ENCODE measurements around the gene DCUN1D3.
A peak's percentile ranks its signal among the peaks of the same experiment; 100 is the strongest.
"Not testable (repeated sequence)": the region's sequence is repeated elsewhere in the genome, so short reads cannot be mapped to it uniquely, and the experiment has no call there.

The DCUN1D3 gene, protein sequence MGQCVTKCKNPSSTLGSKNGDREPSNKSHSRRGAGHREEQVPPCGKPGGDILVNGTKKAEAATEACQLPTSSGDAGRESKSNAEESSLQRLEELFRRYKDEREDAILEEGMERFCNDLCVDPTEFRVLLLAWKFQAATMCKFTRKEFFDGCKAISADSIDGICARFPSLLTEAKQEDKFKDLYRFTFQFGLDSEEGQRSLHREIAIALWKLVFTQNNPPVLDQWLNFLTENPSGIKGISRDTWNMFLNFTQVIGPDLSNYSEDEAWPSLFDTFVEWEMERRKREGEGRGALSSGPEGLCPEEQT

DNA sequence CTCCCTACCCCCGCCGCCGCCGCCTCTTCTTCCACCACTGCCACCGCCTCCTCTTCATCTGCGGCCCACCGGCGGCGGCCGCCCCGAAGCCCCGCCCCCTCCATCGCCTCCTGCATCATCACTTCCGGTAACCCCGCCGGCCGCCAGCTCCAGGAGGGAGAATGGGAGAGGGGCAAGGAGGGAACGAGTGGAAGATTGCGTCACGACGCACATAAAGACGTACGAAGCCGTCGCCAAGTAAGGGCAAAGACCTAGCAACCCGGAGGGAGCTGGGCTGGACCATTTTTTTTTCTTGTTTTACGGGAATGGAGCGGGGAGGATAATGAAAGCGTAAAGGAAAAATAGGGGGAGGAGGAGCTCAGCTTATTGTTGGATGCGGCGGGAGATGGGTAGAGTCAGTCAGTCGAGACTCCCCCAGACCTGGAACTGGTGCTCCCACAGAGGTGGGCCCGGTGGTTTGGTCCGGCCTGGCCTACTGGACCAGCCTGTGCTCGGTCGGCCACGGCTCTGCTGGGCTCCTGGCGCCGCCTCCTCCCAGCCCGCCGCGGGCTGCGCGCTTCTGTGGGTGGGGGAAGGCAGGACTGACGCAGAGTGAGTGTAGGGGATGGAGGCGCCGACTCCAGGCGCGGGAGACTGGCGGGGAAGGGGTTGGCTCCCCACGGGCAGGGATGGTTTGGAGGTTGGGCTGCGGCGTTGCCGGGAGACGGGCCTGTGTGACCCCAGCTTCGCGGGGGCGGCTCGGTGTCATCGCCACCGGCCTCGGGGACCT, at the start of gene DCUN1D3, which contains the start of gene LYRM1:
TSS of gene DCUN1D3 (minus strand) at position 60 of the 769 bp plus-strand sequence. CDS start 37,820 bp downstream, outside the sequence.
TSS of gene LYRM1 (plus strand) at position 473 of the 769 bp plus-strand sequence. CDS start 14,785 bp downstream, outside the sequence.
- DNase-seq (ENCODE audit: low spot score), result peak; percentile 97

DNA sequence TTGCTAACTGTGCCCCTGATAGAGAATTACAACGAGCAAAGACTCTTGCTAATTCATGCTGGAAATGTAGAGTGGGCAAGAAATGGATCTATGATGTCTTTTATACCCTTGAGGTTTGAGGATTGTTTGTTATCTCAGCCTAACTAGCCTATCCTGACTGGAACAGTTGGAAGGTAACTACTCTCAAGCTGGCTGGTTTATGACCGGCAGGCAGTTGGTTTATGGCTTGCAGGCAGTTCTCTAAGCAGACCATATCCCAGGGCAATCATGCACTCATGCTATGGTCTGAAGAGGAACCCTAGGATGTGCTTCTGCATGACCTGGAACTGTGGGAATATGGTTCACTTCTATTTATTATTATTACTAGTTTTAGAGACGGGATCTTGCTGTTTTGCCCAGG, 49.5 kb upstream of the DCUN1D3 start:
- DNase-seq (ENCODE audit: low spot score), result no peak

DNA sequence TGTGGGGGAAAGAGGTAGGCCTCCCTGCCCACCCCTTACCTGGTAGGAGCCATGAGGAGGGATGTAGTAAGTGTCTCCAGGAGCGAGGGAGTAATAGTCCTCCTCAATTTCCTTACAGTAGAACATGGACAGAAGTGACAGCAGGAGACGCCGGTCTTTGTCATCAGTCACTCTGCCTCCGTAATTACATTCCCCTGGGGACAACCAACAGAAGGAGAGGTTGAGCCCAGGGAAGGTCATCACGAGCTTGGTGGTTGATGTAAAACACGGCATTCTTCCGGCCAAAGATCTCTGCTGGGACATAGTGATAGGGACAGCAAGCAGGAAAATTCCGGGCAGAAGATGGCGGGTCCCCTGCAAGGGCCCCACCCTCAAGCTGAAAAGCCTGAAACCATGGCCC, 48.3 kb upstream of the DCUN1D3 start:
- no peak for DNase-seq (ENCODE audit: low spot score)

DNA sequence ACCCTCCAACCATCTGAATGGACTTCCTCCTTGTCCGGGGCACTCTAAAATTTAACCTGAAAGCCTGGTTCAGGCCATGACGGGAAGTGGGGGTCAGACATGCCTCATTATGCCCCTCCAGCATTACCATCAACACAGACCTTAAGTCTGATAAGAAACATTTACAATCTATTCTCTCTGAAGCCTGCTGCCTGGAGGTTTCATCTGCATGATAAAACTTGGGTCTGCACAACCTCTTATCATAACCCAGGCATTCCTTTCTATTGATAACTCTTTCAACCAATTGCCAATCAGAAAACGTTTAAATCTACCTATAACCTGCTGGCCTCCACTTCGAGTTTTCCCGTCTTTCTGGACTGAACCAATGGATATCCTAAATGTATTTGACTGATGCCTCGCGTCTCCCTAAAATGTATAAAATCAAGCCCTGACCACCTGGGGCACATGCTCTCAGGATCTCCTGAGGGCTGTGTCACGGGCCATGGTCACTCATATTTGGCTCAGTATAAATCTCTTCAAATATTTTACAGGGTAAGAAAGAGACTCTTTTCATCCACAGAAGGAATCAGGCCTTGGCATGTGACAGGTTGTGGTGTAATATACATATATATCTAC, 46.0 kb upstream of the DCUN1D3 start:
- DNase-seq (ENCODE audit: low spot score), result no peak

DNA sequence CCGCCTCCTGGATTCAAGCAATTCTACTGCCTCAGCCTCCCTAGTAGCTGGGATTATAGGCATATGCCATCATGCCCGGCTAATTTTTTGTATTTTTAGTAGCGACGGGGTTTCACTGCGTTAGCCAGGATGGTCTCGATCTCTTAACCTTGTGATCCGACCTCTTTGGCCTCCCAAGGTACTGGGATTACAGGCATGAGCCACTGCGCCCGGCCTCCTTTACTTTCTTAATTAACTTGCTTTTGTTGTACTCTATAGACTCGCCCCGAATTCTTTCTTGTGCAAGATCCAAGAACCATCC, 45.4 kb upstream of the DCUN1D3 start:
- DNase-seq (ENCODE audit: low spot score), result not testable (repeated sequence)

DNA sequence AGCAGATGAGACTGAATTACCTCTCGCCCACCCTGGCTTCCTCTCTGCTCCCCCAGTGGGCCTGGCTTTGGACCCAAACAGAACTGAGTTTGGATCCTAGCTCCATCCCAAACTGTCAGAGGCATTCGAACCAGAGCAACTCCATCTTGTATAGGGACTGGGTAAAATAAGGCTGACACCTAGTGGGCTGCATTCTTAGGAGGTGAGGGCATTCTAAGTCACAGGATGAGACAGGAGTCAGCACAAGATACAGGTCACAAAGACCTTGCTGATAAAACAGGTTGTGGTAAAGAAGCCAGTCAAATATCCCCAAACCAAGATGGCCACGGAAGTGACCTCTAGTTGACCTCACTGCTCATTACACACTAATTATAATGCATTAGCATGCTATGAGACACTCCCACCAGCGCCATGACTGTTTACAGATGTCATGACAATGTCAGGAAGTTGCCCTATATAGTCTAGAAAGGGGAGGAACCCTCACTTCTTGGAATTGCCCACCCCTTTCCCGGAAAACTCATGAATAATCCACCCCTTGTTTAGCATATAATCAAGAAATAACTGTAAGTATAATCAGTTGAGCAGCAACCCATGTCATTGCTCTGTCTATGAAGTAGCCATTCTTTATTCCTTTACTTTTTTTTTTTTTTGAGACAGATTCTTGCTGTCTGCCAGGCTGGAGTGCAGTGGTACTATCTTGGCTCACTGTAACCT, 44.9 kb upstream of the DCUN1D3 start:
- DNase-seq (ENCODE audit: low spot score), result no peak

DNA sequence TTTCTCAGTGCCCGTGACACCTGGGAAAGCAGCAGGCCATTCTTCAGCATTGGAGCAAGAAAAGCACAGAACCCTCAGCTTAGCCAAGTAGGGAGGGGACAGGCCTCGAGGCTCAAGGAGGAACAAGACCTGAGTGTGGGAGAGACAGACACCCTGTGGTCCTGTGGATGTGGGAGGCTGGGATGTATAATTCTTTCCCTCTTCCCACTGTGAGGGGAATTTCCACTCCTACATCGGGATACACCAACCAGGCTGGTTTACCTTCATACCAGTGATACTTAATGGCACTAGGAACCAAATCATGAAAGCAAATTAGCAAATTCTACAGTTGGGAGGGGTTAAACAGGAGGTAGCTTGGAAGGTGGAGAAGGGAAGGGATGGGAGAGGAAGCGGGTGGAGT, 42.1 kb upstream of the DCUN1D3 start:
- no peak for DNase-seq (ENCODE audit: low spot score)

DNA sequence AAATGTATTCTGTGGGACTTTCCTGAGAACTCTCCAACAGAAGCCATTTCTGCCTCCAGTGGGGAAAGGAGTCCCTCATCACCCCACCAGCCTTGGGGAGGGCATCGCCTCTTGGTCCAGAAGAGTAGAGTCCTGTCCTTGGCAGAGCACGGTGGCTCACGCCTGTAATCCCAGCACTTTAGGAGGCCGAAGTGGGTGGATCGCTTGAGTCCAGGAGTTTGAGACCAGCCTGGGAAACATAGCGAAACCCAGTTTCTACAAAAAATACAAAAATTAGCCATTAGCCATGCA, 41.4 kb upstream of the DCUN1D3 start:
- no peak for DNase-seq (ENCODE audit: low spot score)

DNA sequence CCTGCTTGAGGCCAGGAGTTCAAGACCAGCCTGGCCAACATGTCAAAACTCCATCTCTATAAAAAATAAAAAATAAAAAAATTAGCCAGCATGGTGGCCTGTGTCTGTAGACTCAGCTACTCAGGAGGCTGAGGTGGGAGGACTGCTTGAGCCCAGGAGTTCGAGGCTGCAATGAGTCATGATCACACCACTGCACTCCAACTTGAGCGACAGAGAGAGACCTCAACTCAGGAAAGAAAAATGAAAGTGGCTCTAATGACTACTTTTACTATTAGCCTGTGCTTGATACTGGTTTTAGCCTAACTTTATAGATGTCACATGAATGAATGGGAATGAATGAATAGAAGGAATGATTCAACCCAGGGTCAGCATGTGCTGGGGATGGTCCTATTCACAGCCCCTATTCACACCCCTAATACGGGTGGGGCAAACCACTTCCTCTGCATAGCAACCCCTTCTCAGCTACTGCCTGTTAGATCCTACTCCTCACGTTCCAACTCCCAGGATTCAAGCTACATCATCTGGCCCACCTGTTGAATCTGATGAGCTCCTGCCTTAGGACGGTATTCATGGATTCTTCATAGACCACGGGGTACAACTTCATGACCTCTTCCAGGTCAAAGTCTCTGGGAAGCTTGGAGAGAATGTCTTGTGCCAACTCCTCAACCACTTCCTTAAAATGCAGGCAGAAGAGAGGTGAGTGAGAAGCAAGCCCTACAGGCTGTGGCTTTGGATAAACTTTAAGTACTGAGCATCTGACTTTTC, 40.9 kb upstream of the DCUN1D3 start:
- DNase-seq (ENCODE audit: low spot score), result no peak

DNA sequence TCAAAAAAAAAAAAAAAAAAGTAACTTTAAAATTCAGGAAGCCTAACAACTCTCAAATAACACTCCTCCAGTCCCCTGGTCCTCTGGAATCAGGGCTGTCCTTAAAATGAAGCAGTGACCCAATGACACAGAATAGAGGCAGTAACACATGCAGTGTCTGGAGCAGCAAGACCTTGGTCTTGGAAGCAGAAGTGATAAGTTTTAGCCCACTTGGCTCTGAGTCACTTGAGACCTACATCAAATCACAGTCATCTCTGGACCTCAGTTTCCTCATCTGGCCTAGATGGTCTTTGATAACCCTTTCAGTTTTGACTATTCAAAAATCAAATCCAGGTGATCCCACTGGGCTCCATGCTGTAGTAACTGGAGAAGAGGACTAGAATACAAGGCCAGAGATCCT, 39.5 kb upstream of the DCUN1D3 start:
- DNase-seq (ENCODE audit: low spot score), result no peak

DNA sequence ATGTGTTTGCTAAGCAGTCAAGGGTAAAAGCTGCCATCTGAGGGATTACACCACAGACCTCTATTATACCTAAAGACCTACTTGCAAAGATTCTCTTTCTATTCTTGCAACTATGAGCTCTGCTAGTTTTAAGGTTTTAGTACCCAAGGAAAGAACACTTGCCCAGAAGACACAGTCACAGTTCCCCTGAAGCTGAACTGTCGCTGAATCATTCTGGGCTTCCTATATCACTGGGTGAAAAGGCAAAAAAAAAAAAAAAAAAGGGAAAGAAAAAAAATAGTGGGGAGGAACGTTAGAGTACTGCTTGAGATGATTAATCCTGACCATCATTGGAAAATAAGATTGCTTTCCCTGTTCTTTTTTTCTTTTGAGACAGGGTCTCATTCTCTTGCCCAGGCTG, 38.3 kb upstream of the DCUN1D3 start:
- peak; percentile 44 for DNase-seq (ENCODE audit: low spot score)

DNA sequence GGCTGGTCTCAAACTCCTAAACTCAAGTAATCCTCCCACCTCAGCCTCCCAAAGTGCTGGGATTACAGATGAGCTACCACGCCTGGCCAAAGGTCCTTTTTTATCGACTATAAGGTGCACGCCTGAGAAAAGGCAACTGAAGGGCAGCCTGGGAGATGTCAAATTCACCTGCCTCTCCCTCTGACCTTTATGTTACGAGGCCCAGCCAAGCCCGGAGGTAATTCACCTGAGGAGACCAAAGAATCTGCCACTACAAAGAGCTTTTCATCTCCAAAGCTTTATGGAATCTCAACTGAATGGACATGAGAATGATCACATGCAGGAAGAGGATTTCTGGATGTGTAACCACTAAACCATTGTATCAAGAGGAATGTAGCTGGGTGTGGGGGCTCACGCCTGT, 37.6 kb upstream of the DCUN1D3 start:
- DNase-seq (ENCODE audit: low spot score), result no peak

DNA sequence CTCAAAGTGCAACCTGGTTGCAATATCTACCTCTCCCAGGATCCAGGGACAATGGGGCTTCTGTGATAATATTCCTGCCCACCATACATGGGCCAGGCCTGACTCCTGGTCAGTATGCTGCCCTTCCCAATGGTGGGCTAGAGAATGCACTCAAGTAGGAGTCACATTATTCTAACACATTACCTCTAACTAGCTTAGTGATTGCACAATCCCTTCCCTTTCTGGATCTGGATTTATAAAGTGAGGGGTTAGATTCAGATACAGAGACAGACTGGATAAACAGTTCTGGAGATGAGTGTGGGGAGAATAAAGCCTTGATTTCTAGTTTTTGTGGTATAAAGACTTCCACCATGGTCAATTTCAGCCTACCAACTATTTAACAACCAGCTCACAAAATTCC, 33.4 kb upstream of the DCUN1D3 start:
- no peak for DNase-seq (ENCODE audit: low spot score)

DNA sequence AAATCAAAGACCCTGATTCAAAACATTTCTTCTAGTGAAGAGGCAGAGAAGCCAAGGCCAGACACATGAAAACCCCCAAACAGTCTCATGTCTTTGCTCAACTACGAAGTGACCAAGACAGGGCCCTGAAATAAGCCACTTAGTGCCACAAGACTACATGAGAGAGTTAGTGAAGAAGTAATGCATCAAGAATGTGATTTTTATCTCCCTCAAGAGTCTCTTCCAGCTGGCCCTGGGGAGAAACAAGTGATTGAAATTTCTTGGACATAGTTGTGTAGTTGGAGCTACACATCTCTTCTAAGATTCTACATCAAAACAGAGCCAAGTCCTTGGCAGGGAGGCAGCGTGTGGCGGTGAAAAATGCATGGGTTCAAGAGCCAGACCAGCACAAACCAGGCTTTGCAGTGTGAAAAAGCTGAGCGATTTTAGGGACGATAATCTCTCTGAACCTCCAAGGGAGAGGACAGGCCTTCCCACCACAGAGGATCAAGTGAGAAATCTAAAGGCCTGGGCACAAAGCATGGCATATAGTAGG, 31.0 kb upstream of the DCUN1D3 start:
- peak; percentile 35 for DNase-seq (ENCODE audit: low spot score)

DNA sequence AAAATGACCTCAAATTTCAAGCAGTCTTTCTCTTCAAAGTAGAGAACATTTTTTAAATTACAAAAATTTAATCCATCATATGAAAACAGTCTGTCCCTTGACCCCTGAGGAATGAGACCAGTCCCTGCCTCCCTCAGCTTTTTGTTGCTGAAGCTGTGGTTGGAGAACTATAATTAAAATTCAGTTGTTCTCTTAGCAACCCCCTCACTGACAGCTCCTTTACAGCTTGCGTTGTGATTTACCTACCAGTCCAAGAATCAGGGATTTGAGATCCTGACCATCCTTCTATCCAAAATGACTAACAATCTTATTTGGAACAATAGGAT, 30.2 kb upstream of the DCUN1D3 start:
- DNase-seq (ENCODE audit: low spot score), result no peak

DNA sequence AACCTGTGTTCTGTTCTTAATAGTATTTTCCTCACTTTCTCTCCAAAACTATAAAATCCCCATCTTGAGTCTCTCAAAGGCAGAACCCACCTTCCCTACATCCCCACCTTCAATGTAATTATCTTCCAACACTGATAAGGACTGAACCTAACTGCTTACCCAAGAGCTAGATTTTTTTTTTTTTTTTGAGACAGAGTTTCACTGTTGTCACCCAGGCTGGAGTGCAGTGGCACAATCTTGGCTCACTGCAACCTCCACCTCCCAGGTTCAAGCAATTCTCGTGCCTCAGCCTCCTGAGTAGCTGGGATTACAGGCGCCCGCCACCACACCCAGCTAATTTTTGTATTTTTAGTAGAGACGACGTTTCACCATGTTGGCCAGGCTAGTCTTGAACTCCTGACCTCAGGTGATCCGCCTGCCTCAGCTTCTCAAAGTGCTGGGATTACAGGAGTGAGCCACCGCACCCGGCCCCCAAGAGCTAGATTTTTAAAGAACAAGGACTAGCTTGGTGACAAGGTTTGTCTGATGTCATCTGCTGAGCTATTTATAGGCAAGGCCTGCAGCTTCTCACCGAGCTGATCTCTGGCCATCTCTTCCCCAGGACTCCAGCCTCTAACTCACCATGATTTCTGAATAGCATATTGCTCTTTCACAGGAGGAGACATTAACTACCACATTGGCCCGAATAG, 29.7 kb upstream of the DCUN1D3 start:
- not testable (repeated sequence) for DNase-seq (ENCODE audit: low spot score)

DNA sequence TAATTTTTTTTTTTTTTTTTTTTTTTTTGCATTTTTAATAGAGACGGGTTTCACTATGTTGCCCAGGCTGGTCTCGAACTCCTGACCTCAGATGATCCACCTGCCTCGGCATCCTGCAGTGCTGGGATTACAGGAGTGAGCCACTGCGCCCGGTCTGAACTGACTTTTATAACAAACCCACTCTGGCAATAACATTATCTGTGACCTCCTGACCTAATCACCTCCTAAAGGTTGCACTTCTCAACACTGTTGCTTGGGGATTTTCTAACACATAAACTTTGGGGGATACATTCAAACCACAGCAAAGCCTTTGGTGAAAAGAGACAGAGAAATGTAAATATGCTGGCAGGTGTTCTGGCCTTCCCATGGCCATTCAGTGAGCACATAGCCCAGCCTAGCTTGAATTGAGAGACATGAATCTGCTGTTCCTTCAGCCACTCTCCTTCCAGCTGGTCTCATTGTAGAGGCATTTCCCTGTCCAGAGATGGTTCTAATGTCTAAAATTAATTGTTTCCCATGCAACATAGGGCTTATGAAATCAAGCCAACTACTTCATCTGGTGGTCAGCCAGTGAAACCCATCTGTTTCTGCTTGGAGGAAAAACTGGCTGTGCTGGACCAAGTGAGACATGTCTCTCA, 28.7 kb upstream of the DCUN1D3 start:
- DNase-seq (ENCODE audit: low spot score), result peak; percentile 63

DNA sequence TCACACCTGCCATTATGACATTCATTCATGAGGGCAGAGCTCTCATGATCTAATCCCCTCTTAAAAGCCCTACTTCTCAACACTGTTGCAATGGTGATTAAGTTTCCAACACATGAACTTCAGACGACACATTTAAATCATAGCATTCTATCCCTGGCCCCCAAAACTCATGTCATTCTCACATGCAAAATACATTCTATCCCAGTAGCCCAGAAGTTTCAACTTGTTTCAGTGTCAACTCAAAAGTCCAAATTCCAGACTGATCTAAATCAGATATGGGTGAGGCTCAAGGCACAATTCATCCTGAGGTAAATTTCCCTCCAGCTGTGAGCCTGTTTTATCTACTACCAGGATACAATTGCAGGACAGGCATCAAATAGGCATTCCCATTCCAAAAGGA, 25.6 kb upstream of the DCUN1D3 start:
- DNase-seq (ENCODE audit: low spot score), result no peak

DNA sequence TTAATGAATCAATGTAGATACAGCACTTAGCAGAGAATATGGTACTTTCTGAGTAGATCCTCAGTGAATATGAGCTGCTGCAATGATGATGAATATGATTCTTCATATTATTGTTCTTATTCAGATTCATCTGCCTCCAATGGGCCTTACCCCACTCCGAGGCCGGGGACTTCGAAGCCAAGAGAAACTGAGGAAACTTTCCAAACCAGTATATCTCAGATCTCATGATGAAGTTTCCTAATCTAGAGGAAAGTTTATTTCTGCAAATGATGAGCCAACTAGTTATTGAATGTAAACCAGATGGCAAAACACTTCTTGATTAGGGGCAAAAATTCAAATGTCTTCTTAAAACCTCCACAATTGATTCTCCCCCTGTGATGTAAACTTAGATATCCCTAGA, 23.7 kb upstream of the DCUN1D3 start:
- DNase-seq (ENCODE audit: low spot score), result no peak

DNA sequence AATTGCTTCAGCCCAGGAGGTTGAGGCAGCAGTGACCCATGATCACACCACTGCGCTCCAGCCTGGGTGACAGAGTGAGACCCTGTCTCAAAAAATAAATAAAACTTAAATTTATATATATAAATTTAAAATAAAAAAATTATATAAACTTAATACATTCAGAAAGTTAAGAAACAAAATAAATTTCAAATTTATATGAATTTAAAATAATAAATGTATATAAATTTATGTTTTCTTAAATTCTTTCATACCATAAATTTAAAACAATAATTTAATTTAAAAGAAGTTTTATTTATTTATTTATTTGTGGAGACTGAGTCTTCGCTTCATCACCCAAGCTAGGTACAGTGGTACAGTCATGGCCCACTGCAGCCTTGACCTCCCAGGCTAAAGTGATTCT, 20.6 kb upstream of the DCUN1D3 start:
- no peak for DNase-seq (ENCODE audit: low spot score)

DNA sequence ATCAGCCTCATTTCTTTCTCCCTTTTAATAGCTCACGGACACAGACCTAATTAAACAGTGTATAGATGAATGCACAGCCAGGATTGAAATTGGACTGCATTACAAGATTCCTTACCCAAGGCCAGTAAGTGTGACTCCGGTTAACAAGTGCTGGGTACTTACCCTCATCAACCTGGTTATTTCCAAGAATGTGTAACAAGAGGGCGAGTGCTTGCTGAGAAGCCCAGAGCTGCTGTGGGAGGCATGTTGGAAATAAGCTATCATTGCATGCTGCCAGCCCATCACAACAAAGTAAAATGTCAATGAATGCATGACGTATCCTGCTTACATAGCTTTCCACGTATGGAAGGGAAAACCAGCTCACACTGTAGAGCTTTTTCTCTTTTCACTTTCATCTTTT, 19.9 kb upstream of the DCUN1D3 start:
- DNase-seq (ENCODE audit: low spot score), result no peak

Measured in AG08395 (cell line).